Uterus (tissue), 4 donors: ENCODE measurements around the gene TINCR. TPM values are rescaled to one million over a fixed set of nuclear protein-coding genes. Genes with fewer than 3 reads are reported as not detected.

Experiments used
- DNase-seq, 2 donors: peaks; one replicate each; pipeline ENCODE4 v3.0.0-alpha.2; 2019 to 2020
- H3K27ac ChIP-seq, 2 donors: fragments of 200-600 bp; sonication (generic); 1 replicate in 1 of 2; 2 replicates in 1 of 2; pipeline ENCODE4 v1.5.1; 2016 to 2018
- H3K27me3 ChIP-seq, 2 donors: fragments of 200-600 bp; sonication (generic); one replicate each; pipeline ENCODE4 v1.5.1; 2018 to 2019; ENCODE audit warnings: control low read depth in 1 of 2
- H3K36me3 ChIP-seq, 2 donors: fragments of 200-600 bp; sonication (generic); one replicate each; pipeline ENCODE4 v1.5.1; 2019; ENCODE audit warnings: control low read depth in 1 of 2
- H3K4me1 ChIP-seq, 2 donors: fragments of 200-600 bp; sonication (generic); one replicate each; pipeline ENCODE4 v1.5.1; 2018 to 2019; ENCODE audit warnings: control low read depth in 1 of 2
- H3K4me3 ChIP-seq, 2 donors: fragments of 200-600 bp; sonication (generic); 1 replicate in 1 of 2; 2 replicates in 1 of 2; pipeline ENCODE4 v1.5.1; 2018 to 2019; ENCODE audit warnings: mild to moderate bottlenecking in 1 of 2
- H3K9me3 ChIP-seq, 2 donors: fragments of 200-600 bp; sonication (generic); one replicate each; pipeline ENCODE4 v1.5.1; 2019; ENCODE audit warnings: control low read depth in 1 of 2
- CTCF ChIP-seq, 4 experiments: fragments of 200-600 bp in 2 of 4; fragments of 450-650 bp in 2 of 4; sonication (generic) in 2 of 4; IDR thresholded peaks; one replicate each; pipeline ENCODE4 v1.5.1; 2016 to 2019; ENCODE audit warnings: antibody characterized with exemption in 4 of 4, mild to moderate bottlenecking in 2 of 4, moderate library complexity in 1 of 4
- POLR2A ChIP-seq, 2 donors: fragments of 450-650 bp; IDR thresholded peaks; one replicate each; pipeline ENCODE4 v1.6.1; 2016; ENCODE audit warnings: antibody characterized with exemption in 2 of 2, mild to moderate bottlenecking in 1 of 2, moderate library complexity in 1 of 2
- intact Hi-C: fragments of 100-400 bp; cut with DNase I; formaldehyde crosslinking; loops from one replicate; pipeline ENCODE4 v1.15.1; 2023; ENCODE audit warnings: low total_unique reads
- total RNA-seq, 4 donors: library from RNA; depleted of rRNA in 3 of 4; stranded (reverse); fragments of >200 nt in 3 of 4; gene quantifications; one replicate each; pipeline versions ENCODE4 v1.1.0 to v1.2.4, GENCODE V29; 2014 to 2023
- donor health status: DM: yes; HTN: yes; CAD: no.

TINCR gene
- total RNA-seq, 4 donors from 2014 or later = 1.2 to 5.3 TPM; not detected in 2

GRCh38 chr19:5547881-5548280, 19.9 kb downstream of the TINCR start:
- Histone ChIP-seq H3K36me3 (no peaks in the 10 kb centered on the region), H3K27ac (no peak overlapping the region), H3K4me1 (no peaks in the 10 kb centered on the region), H3K27me3 (no peaks in the 10 kb centered on the region), H3K9me3 (no peaks in the 10 kb centered on the region), H3K4me3 (no peak overlapping the region)
- DNase-seq = no peak
- intact Hi-C loops = no loop called here
- TF ChIP-seq POLR2A (IDR thresholded peaks at IDR 0.05) (no peak), CTCF (IDR thresholded peaks at IDR 0.05) (no peak)

GRCh38 chr19:5545984-5546383, 21.8 kb downstream of the TINCR start:
- TF ChIP-seq POLR2A (IDR thresholded peaks at IDR 0.05) = no peak
- TF ChIP-seq CTCF (IDR thresholded peaks at IDR 0.05) = no peak
- H3K4me3 ChIP-seq = no peak overlapping the region
- no peaks in the 10 kb centered on the region for H3K27me3 ChIP-seq
- intact Hi-C loops = no loop called here
- no peaks in the 10 kb centered on the region for H3K36me3 ChIP-seq
- H3K9me3 ChIP-seq = no peaks in the 10 kb centered on the region
- H3K27ac ChIP-seq = no peak overlapping the region
- H3K4me1 ChIP-seq = no peaks in the 10 kb centered on the region
- no peak for DNase-seq

GRCh38 chr19:5545051-5545450, 22.7 kb downstream of the TINCR start:
- Histone ChIP-seq H3K27ac (no peak overlapping the region), H3K9me3 (no peaks in the 10 kb centered on the region), H3K4me1 (no peaks in the 10 kb centered on the region), H3K27me3 (no peaks in the 10 kb centered on the region), H3K4me3 (no peak overlapping the region), H3K36me3 (no peaks in the 10 kb centered on the region)
- intact Hi-C loops = no loop called here
- TF ChIP-seq POLR2A (IDR thresholded peaks at IDR 0.05) (no peak), CTCF (IDR thresholded peaks at IDR 0.05) (no peak)
- no peak for DNase-seq

- Histone ChIP-seq H3K4me1 (no peaks in the 10 kb centered on the region), H3K9me3 (no peaks in the 10 kb centered on the region), H3K36me3 (no peaks in the 10 kb centered on the region), H3K27ac (no peak overlapping the region), H3K4me3 (no peak overlapping the region), H3K27me3 (no peaks in the 10 kb centered on the region)
- intact Hi-C loops = no loop called here
- DNase-seq = no peak
- TF ChIP-seq CTCF (IDR thresholded peaks at IDR 0.05) (no peak), POLR2A (IDR thresholded peaks at IDR 0.05) (no peak)
These were observed 25.1 kb downstream of the TINCR start for GRCh38 chr19:5542665-5543064.

GRCh38 chr19:5541456-5541855, 26.3 kb downstream of the TINCR start:
- no peak for DNase-seq
- Histone ChIP-seq H3K9me3 (no peaks in the 10 kb centered on the region), H3K27me3 (no peaks in the 10 kb centered on the region), H3K4me3 (no peak overlapping the region), H3K27ac (no peak overlapping the region), H3K4me1 (peaks cover 0 to 3% of the 10 kb centered on the region in 2 donors), H3K36me3 (no peaks in the 10 kb centered on the region)
- no peak for TF ChIP-seq POLR2A (IDR thresholded peaks at IDR 0.05)
- no peak for TF ChIP-seq CTCF (IDR thresholded peaks at IDR 0.05)
- intact Hi-C loops = no loop called here
